Measurements from ENCODE around the gene CD99. TPM values are rescaled to one million over a fixed set of nuclear protein-coding genes. Genes with fewer than 3 reads are reported as not detected.

Gene CD99
- 184 TPM for total RNA-seq

- no peaks in the 10 kb centered on the region for H3K27me3 ChIP-seq (ENCODE audit: insufficient read depth, low read length)
- H3K9me3 ChIP-seq (ENCODE audit: low read depth, low read length) = no peaks in the 10 kb centered on the region
- peaks cover 42% of the 10 kb centered on the region for H3K4me1 ChIP-seq (ENCODE audit: insufficient read depth, low read length)
- H3K4me3 ChIP-seq (ENCODE audit: low read length) = peak within 1 kb of the TSS; percentile 85
Measured at GRCh38 chrX:2690856-2691542, at the start of gene CD99. Gene CD99 (plus strand): TSS chrX:2691295. CDS start chrX:2691361, 66 bp downstream.

GRCh38 chrX:2642146-2642545 lies 48.9 kb upstream of the CD99 start:
- no peak overlapping the region for H3K4me3 ChIP-seq (ENCODE audit: low read length)
- no peaks in the 10 kb centered on the region for H3K4me1 ChIP-seq (ENCODE audit: insufficient read depth, low read length)
- no peaks in the 10 kb centered on the region for H3K27me3 ChIP-seq (ENCODE audit: insufficient read depth, low read length)

GRCh38 chrX:2642791-2643190 lies 48.3 kb upstream of the CD99 start:
- Histone ChIP-seq H3K27me3 (ENCODE audit: insufficient read depth, low read length) (no peaks in the 10 kb centered on the region), H3K4me3 (ENCODE audit: low read length) (no peak overlapping the region), H3K9me3 (ENCODE audit: low read depth, low read length) (no peaks in the 10 kb centered on the region), H3K4me1 (ENCODE audit: insufficient read depth, low read length) (no peaks in the 10 kb centered on the region)

More at GRCh38 chrX:2642146-2642545, 48.9 kb upstream of the CD99 start:
- no peaks in the 10 kb centered on the region for H3K9me3 ChIP-seq (ENCODE audit: low read depth, low read length)

- H3K9me3 ChIP-seq (ENCODE audit: low read depth, low read length) = no peaks in the 10 kb centered on the region
- H3K4me3 ChIP-seq (ENCODE audit: low read length) = no peak overlapping the region
- no peaks in the 10 kb centered on the region for H3K4me1 ChIP-seq (ENCODE audit: insufficient read depth, low read length)
- H3K27me3 ChIP-seq (ENCODE audit: insufficient read depth, low read length) = no peaks in the 10 kb centered on the region
Measured at GRCh38 chrX:2643880-2644279, 47.2 kb upstream of the CD99 start.

GRCh38 chrX:2645563-2645962 lies 45.5 kb upstream of the CD99 start:
- H3K4me1 ChIP-seq (ENCODE audit: insufficient read depth, low read length) = no peaks in the 10 kb centered on the region
- H3K27me3 ChIP-seq (ENCODE audit: insufficient read depth, low read length) = no peaks in the 10 kb centered on the region
- H3K9me3 ChIP-seq (ENCODE audit: low read depth, low read length) = no peaks in the 10 kb centered on the region
- H3K4me3 ChIP-seq (ENCODE audit: low read length) = no peak overlapping the region

GRCh38 chrX:2647627-2648026 lies 43.5 kb upstream of the CD99 start:
- Histone ChIP-seq H3K4me3 (ENCODE audit: low read length) (no peak overlapping the region), H3K27me3 (ENCODE audit: insufficient read depth, low read length) (no peaks in the 10 kb centered on the region), H3K9me3 (ENCODE audit: low read depth, low read length) (no peaks in the 10 kb centered on the region), H3K4me1 (ENCODE audit: insufficient read depth, low read length) (no peaks in the 10 kb centered on the region)

GRCh38 chrX:2650037-2650436 lies 41.1 kb upstream of the CD99 start:
- H3K9me3 ChIP-seq (ENCODE audit: low read depth, low read length) = no peaks in the 10 kb centered on the region
- no peak overlapping the region for H3K4me3 ChIP-seq (ENCODE audit: low read length)
- H3K4me1 ChIP-seq (ENCODE audit: insufficient read depth, low read length) = no peaks in the 10 kb centered on the region
- no peaks in the 10 kb centered on the region for H3K27me3 ChIP-seq (ENCODE audit: insufficient read depth, low read length)

- H3K9me3 ChIP-seq (ENCODE audit: low read depth, low read length) = no peaks in the 10 kb centered on the region
- H3K27me3 ChIP-seq (ENCODE audit: insufficient read depth, low read length) = no peaks in the 10 kb centered on the region
- no peaks in the 10 kb centered on the region for H3K4me1 ChIP-seq (ENCODE audit: insufficient read depth, low read length)
- H3K4me3 ChIP-seq (ENCODE audit: low read length) = no peak overlapping the region
Measured at GRCh38 chrX:2650865-2651264, 40.2 kb upstream of the CD99 start.

- Histone ChIP-seq H3K27me3 (ENCODE audit: insufficient read depth, low read length) (no peaks in the 10 kb centered on the region), H3K4me1 (ENCODE audit: insufficient read depth, low read length) (no peaks in the 10 kb centered on the region), H3K9me3 (ENCODE audit: low read depth, low read length) (no peaks in the 10 kb centered on the region), H3K4me3 (ENCODE audit: low read length) (no peak overlapping the region)
Measured at GRCh38 chrX:2652106-2652505, 39.0 kb upstream of the CD99 start.

GRCh38 chrX:2654436-2655340 lies 36.4 kb upstream of the CD99 start:
- H3K4me3 ChIP-seq (ENCODE audit: low read length) = no peak overlapping the region
- H3K4me1 ChIP-seq (ENCODE audit: insufficient read depth, low read length) = no peaks in the 10 kb centered on the region
- H3K9me3 ChIP-seq (ENCODE audit: low read depth, low read length) = no peaks in the 10 kb centered on the region
- no peaks in the 10 kb centered on the region for H3K27me3 ChIP-seq (ENCODE audit: insufficient read depth, low read length)

GRCh38 chrX:2656257-2656836 lies 34.7 kb upstream of the CD99 start:
- Histone ChIP-seq H3K9me3 (ENCODE audit: low read depth, low read length) (no peaks in the 10 kb centered on the region), H3K4me3 (ENCODE audit: low read length) (no peak overlapping the region), H3K27me3 (ENCODE audit: insufficient read depth, low read length) (no peaks in the 10 kb centered on the region), H3K4me1 (ENCODE audit: insufficient read depth, low read length) (no peaks in the 10 kb centered on the region)

- H3K9me3 ChIP-seq (ENCODE audit: low read depth, low read length) = no peaks in the 10 kb centered on the region
- no peaks in the 10 kb centered on the region for H3K27me3 ChIP-seq (ENCODE audit: insufficient read depth, low read length)
- no peaks in the 10 kb centered on the region for H3K4me1 ChIP-seq (ENCODE audit: insufficient read depth, low read length)
- no peak overlapping the region for H3K4me3 ChIP-seq (ENCODE audit: low read length)
Measured at GRCh38 chrX:2657532-2658113, 33.5 kb upstream of the CD99 start.

GRCh38 chrX:2658585-2659292 lies 32.4 kb upstream of the CD99 start:
- no peaks in the 10 kb centered on the region for H3K9me3 ChIP-seq (ENCODE audit: low read depth, low read length)
- H3K4me1 ChIP-seq (ENCODE audit: insufficient read depth, low read length) = no peaks in the 10 kb centered on the region
- no peaks in the 10 kb centered on the region for H3K27me3 ChIP-seq (ENCODE audit: insufficient read depth, low read length)
- no peak overlapping the region for H3K4me3 ChIP-seq (ENCODE audit: low read length)

GRCh38 chrX:2662586-2662985 lies 28.5 kb upstream of the CD99 start:
- Histone ChIP-seq H3K4me1 (ENCODE audit: insufficient read depth, low read length) (no peaks in the 10 kb centered on the region), H3K4me3 (ENCODE audit: low read length) (no peak overlapping the region), H3K27me3 (ENCODE audit: insufficient read depth, low read length) (no peaks in the 10 kb centered on the region), H3K9me3 (ENCODE audit: low read depth, low read length) (no peaks in the 10 kb centered on the region)
